Activated B cell treated with CpG ODN at 0.5 μM for 24 hours (primary cell): ENCODE data around the gene AGPS. TPM values are rescaled to one million over a fixed set of nuclear protein-coding genes. Genes with fewer than 3 reads are reported as not detected.
"Not testable (repeated sequence)": the region's sequence is repeated elsewhere in the genome, so short reads cannot be mapped to it uniquely, and the experiment has no call there.

ENCODE experiments used
- ATAC-seq: fragments of 200-7000 bp; cut with Tn5 transposase; one replicate; pipeline ENCODE4 v1.10.0; 2021; ENCODE audit warnings: low read depth, mild to moderate bottlenecking, moderate library complexity
- CTCF ChIA-PET: fragments of 350-600 bp; sonication (Branson Sonifier 250); formaldehyde crosslinking; loops from one replicate; lab custom pipeline; 2021; ENCODE audit warnings: antibody characterized with exemption; lab: Charles Lee
- POLR2A ChIA-PET: fragments of 350-600 bp; sonication (Branson Sonifier 250); formaldehyde crosslinking; loops from one replicate; lab custom pipeline; 2021; ENCODE audit warnings: antibody characterized with exemption; lab: Charles Lee
- DNase-seq: peaks from one replicate; pipeline ENCODE4 v3.0.0; 2022
- H3K27ac Mint-ChIP-seq: one replicate; pipeline ENCODE4 v1.8.0; 2020; ENCODE audit warnings: mixed read lengths
- H3K27me3 Mint-ChIP-seq: one replicate; pipeline ENCODE4 v1.8.0; 2021; ENCODE audit warnings: mixed read lengths
- H3K36me3 Mint-ChIP-seq: one replicate; pipeline ENCODE4 v1.8.0; 2021; ENCODE audit warnings: low read depth, mixed read lengths
- H3K4me1 Mint-ChIP-seq: one replicate; pipeline ENCODE4 v1.8.0; 2021; ENCODE audit warnings: mixed read lengths
- H3K4me3 Mint-ChIP-seq: one replicate; pipeline ENCODE4 v1.8.0; 2020; ENCODE audit warnings: mild to moderate bottlenecking, mixed read lengths
- H3K9me3 Mint-ChIP-seq: one replicate; pipeline ENCODE4 v1.8.0; 2020; ENCODE audit warnings: mixed read lengths
- intact Hi-C: fragments of 100-400 bp; cut with micrococcal nuclease; formaldehyde crosslinking; loops from one replicate; pipeline ENCODE4 v1.15.1; 2024
- total RNA-seq: library from RNA; stranded (reverse); gene quantifications from 2 replicates; pipeline ENCODE4 v1.2.3, GENCODE V29; 2022
- TF ChIP-seq, protein P1 (sequence below): fragments of 200-600 bp; IDR thresholded peaks from one replicate; pipeline ENCODE4 v1.8.0; 2022; ENCODE audit warnings: antibody characterized with exemption, mild to moderate bottlenecking

Gene AGPS
- total RNA-seq, 1 donor from 2014 or later, result 29.9 TPM

DNA sequence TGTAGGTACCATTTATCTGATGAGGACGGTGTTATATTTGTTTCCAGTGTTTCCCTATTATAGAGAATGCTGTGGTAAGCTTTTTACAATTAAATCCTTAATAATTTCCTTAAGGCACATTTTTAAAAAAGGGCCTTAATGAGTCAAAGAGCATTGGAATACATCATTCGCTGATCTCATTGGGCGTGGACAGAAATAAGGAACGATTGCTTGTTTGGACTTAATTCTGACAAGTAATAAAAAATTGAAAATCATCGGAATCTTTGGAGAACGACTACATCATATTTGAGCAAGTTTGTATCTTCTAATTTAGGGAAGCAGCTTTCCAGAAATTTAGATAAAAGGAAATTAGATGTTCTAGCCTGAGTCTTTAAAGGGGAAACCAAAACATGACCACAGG is 11.3 kb downstream of the AGPS start:
- ATAC-seq, result no peak
- Mint-ChIP-seq H3K27me3 (no peaks in the 10 kb centered on the region), H3K4me3 (no peak overlapping the region), H3K9me3 (no peaks in the 10 kb centered on the region), H3K4me1 (peaks cover 21% of the 10 kb centered on the region), H3K36me3 (peaks cover 2% of the 10 kb centered on the region), H3K27ac (no peak overlapping the region)
- intact Hi-C loops, result no loop called here
- CTCF ChIA-PET, result no interaction called here
- no peak for DNase-seq
- POLR2A ChIA-PET, result no interaction called here
- TF ChIP-seq, protein P1, sequence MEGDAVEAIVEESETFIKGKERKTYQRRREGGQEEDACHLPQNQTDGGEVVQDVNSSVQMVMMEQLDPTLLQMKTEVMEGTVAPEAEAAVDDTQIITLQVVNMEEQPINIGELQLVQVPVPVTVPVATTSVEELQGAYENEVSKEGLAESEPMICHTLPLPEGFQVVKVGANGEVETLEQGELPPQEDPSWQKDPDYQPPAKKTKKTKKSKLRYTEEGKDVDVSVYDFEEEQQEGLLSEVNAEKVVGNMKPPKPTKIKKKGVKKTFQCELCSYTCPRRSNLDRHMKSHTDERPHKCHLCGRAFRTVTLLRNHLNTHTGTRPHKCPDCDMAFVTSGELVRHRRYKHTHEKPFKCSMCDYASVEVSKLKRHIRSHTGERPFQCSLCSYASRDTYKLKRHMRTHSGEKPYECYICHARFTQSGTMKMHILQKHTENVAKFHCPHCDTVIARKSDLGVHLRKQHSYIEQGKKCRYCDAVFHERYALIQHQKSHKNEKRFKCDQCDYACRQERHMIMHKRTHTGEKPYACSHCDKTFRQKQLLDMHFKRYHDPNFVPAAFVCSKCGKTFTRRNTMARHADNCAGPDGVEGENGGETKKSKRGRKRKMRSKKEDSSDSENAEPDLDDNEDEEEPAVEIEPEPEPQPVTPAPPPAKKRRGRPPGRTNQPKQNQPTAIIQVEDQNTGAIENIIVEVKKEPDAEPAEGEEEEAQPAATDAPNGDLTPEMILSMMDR, result no peak

DNA sequence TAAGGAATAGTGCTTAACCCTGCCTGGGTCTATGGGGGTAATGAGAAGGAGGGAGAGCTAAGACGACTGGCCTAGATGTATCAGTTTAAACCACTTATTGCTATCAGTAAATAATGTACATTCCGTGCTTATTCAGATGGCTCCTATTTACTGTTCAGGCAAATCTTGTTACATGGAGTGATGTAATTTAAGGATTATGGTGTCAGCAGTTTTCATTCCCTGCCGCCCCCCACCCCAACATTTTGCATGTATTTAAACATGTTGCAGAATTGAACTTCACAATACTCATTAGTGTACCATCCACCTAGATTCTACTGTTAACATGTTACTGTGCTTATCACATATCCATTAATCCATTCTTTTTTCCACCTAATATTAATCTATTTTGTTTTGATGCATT is 11.7 kb downstream of the AGPS start:
- Mint-ChIP-seq H3K36me3 (peaks cover 2% of the 10 kb centered on the region), H3K4me1 (peaks cover 20% of the 10 kb centered on the region), H3K9me3 (no peaks in the 10 kb centered on the region), H3K27ac (no peak overlapping the region), H3K4me3 (no peak overlapping the region), H3K27me3 (no peaks in the 10 kb centered on the region)
- TF ChIP-seq, protein P1, result no peak
- CTCF ChIA-PET, result no interaction called here
- POLR2A ChIA-PET, result no interaction called here
- DNase-seq (no peak), ATAC-seq (no peak)
- intact Hi-C loops, result no loop called here

DNA sequence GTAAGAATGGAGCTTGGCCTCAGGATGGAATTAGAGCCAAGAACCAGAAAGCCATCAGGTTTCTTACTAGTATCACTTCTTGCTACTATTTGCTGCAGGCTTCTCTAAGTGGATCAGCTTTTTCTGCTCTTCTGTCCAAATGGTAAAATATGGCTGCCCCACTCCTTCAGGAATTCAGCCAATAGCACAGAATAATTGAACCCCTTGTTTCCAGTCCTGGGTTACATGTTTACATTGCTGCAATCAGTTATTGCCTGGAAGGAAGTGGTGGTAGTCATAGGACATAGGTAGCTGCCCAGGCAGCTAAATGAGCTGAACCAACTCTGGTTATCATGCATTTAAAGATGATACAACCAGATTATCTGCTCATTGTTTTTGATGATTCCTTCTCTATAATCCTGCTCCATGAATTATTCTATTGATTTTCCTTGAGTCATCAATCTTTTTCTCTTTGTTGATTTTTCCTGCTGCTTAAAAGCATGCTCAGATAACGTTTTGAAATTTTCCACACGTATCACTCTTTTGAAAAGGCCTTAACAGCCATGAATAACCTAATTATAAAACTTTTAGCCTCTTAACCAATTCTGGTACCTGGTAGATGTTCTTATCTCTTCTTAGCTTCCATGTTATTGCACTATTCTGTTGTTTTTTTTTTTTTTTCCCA is 12.6 kb downstream of the AGPS start:
- H3K36me3 Mint-ChIP-seq, result peaks cover 2% of the 10 kb centered on the region
- TF ChIP-seq, protein P1, result no peak
- no peaks in the 10 kb centered on the region for H3K27me3 Mint-ChIP-seq
- DNase-seq, result no peak
- ChIA-PET POLR2A (no interaction called here), CTCF (interaction anchor here (0.5 kb wide), 1 partner anchor 753 kb away, joined by 4 read pairs; no protein-coding TSS in a partner anchor)
- no peak overlapping the region for H3K4me3 Mint-ChIP-seq
- intact Hi-C loops, result no loop called here
- no peaks in the 10 kb centered on the region for H3K9me3 Mint-ChIP-seq
- peaks cover 18% of the 10 kb centered on the region for H3K4me1 Mint-ChIP-seq
- ATAC-seq, result no peak
- no peak overlapping the region for H3K27ac Mint-ChIP-seq

DNA sequence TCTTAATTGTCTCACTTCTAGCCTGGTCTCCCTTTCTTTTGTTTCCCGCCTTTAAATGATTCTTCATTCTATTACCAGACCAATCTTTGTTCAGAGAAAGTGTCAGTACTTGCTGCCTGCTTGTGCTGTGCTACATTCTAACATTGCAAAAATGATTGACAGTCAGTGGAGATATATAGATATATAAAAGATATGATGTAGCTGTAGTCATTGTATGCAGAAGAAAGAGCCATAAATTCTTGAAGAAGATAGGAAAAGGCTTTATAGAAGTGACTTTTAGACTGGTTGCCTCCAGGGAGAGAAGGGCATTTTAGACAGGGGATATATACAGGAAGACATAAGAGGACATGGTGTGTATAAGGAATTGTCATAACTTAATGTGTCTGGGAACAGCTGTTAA is 13.6 kb downstream of the AGPS start:
- ATAC-seq (no peak), DNase-seq (no peak)
- ChIA-PET POLR2A (no interaction called here), CTCF (no interaction called here)
- Mint-ChIP-seq H3K27ac (no peak overlapping the region), H3K4me3 (no peak overlapping the region), H3K27me3 (no peaks in the 10 kb centered on the region), H3K4me1 (peaks cover 12% of the 10 kb centered on the region), H3K9me3 (no peaks in the 10 kb centered on the region), H3K36me3 (peaks cover 2% of the 10 kb centered on the region)
- TF ChIP-seq, protein P1, result no peak
- intact Hi-C loops, result no loop called here

DNA sequence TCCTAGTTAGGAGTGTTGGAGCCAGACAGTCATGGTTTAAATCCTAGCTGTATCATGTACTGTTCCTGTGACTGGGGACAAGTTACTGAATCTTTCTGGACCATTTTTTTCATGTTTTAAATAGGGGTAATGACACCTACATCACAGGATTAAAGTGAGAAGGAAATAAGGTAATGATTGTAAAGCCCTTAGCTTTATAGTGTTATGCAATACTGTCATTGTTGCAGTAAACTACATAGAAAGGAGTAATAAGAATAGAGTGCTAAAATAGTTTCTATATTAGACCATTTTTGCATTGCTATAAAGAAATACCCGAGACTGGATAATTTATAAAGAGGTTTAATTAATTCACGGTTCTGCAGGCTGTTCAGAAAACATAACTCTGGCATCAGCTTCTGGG is 14.5 kb downstream of the AGPS start:
- Mint-ChIP-seq H3K4me1 (peaks cover 12% of the 10 kb centered on the region), H3K9me3 (no peaks in the 10 kb centered on the region), H3K36me3 (peaks cover 2% of the 10 kb centered on the region), H3K27me3 (no peaks in the 10 kb centered on the region), H3K4me3 (no peak overlapping the region), H3K27ac (no peak overlapping the region)
- TF ChIP-seq, protein P1, result no peak
- ChIA-PET CTCF (interaction anchor here (1.0 kb wide), 1 partner anchor 9 kb away, joined by 3 read pairs; no protein-coding TSS in a partner anchor), POLR2A (no interaction called here)
- DNase-seq (no peak), ATAC-seq (no peak)
- intact Hi-C loops, result no loop called here

DNA sequence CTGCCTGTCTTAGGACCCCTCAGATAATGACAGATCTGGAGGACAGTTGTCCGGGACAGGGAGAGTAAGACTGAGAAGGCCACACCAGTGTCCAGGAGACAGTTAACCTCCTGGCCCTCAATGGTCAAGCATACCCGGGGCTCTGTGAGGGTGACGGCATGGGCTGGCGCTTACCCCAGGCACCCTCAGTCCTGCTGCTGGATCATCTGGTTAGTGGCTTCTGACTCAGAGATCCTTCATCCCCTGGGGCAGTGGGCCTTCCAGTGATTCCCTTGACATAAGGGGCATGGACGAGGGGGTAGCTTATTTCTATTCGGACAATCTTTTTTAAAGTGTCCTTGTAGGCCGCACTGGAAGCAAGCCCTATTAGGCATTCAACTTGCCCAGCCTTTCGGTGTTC is 18.1 kb downstream of the AGPS start:
- ATAC-seq, H3K9me3 Mint-ChIP-seq, CTCF ChIA-PET, H3K36me3 Mint-ChIP-seq, H3K27ac Mint-ChIP-seq, DNase-seq, POLR2A ChIA-PET, H3K4me1 Mint-ChIP-seq, H3K4me3 Mint-ChIP-seq, H3K27me3 Mint-ChIP-seq: not testable (repeated sequence)
- intact Hi-C loops, result loop anchor here (2.0 kb wide), 1 partner anchor 16 kb away; no protein-coding TSS in a partner anchor
